ENCODE data around the gene SORBS2. TPM values are rescaled to one million over a fixed set of nuclear protein-coding genes. Genes with fewer than 3 reads are reported as not detected.
"Not testable (repeated sequence)": the region's sequence is repeated elsewhere in the genome, so short reads cannot be mapped to it uniquely, and the experiment has no call there.

Gene SORBS2
- total RNA-seq, 1 experiment from 2014 or later = 9.7 TPM

DNA sequence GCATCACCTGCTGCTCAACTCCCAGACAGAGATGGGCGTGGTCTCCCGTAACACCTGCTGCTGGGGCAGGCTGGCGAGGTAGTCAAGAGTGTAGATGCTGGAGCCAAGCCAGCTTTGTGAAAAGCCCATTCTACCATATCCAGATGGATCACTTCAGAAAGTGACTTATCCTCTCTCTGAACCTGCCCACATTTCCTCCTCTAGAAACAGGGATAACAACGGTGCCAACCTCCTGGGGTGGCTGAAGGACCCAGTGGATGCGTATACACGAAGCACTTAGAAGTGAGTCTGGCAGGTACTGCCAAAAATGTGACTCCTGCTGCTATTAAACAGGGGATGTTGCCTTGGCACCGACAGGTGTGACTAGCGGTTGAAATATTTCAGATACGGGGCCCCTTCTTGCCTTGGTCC, 95.8 kb downstream of the SORBS2 start:
- peaks cover 0 to 3% of the 10 kb centered on the region in 2 experiments; a peak in 1 of 5 replicates for H3K9me3 Mint-ChIP-seq
- WGBS (ENCODE audit: extremely low coverage, insufficient read length, low lambda C conversion rate) = no CpG with 5 or more reads among the region's 9 CpGs
- Histone ChIP-seq H4K91ac (ENCODE audit: insufficient read length, low read depth, low read length) (no peak overlapping the region), H3K79me1 (ENCODE audit: insufficient read depth, low read depth, low read length, poor library complexity, severe bottlenecking) (no peaks in the 10 kb centered on the region), H2BK12ac (ENCODE audit: insufficient read length, low read depth, low read length) (no peak overlapping the region), H2AK5ac (ENCODE audit: insufficient read length, low read length) (no peak overlapping the region), H3K9me3 (ENCODE audit: control insufficient read depth, low read depth, low read length) (no peaks in the 10 kb centered on the region), H3K4me2 (ENCODE audit: insufficient read depth, insufficient read length, low read length) (no peak overlapping the region), H2BK15ac (ENCODE audit: low read depth, low read length) (no peak overlapping the region), H3K18ac (ENCODE audit: insufficient read length, low read depth, low read length) (no peak overlapping the region), H3K27ac (ENCODE audit: insufficient read length, low read depth, low read length) (no peak overlapping the region), H2BK5ac (ENCODE audit: insufficient read length, low read length) (no peak overlapping the region), H3K14ac (ENCODE audit: insufficient read depth, low read length) (no peak overlapping the region; the same call in 1 of the 2 replicates), H3K27me3 (ENCODE audit: insufficient read depth, low read length) (no peaks in the 10 kb centered on the region), H3K4me1 (ENCODE audit: insufficient read depth, low read length) (no peaks in the 10 kb centered on the region), H3K79me2 (ENCODE audit: insufficient read depth, low read length) (no peaks in the 10 kb centered on the region), H3T11ph (ENCODE audit: low read length) (no peak overlapping the region), H2AFZ (ENCODE audit: low read length) (no peak overlapping the region), H3K9ac (ENCODE audit: extremely low read depth, insufficient read length, low read length) (no peak overlapping the region), H4K20me1 (ENCODE audit: control insufficient read depth, insufficient read depth, insufficient read length) (no peaks in the 10 kb centered on the region), H3K4ac (ENCODE audit: low read depth, low read length) (no peak overlapping the region), H3K23me2 (ENCODE audit: insufficient read length, low read depth, low read length, poor library complexity, severe bottlenecking) (no peaks in the 10 kb centered on the region), H2BK120ac (ENCODE audit: low read depth, low read length, poor library complexity, severe bottlenecking) (no peak overlapping the region), H3K56ac (ENCODE audit: insufficient read length, low read depth, low read length) (no peak overlapping the region), H4K5ac (ENCODE audit: insufficient read length, low read depth, low read length) (no peak overlapping the region), H3K23ac (ENCODE audit: insufficient read length, low read depth, low read length) (no peak overlapping the region), H2BK20ac (ENCODE audit: low read depth, low read length, poor library complexity, severe bottlenecking) (no peak overlapping the region), H4K8ac (replicated peaks; ENCODE audit: insufficient read length, low read depth, low read length) (no peak overlapping the region)
- no peak for DNase-seq
- peaks cover 2 to 25% (median 7%) of the 10 kb centered on the region in 3 experiments; a peak in 5 of 7 replicates for H3K36me3 Mint-ChIP-seq (ENCODE audit: insufficient read depth in 1 of 3, low read depth in 3 of 3)
- peaks cover 8 to 12% of the 10 kb centered on the region in 2 experiments for H3K4me1 Mint-ChIP-seq
- peaks cover 2% of the 10 kb centered on the region for H3K27me3 Mint-ChIP-seq (ENCODE audit: low read depth)
- H3K4me3 Mint-ChIP-seq = no peak overlapping the region
- no peak overlapping the region for H3K27ac Mint-ChIP-seq
- TF ChIP-seq, protein P1, sequence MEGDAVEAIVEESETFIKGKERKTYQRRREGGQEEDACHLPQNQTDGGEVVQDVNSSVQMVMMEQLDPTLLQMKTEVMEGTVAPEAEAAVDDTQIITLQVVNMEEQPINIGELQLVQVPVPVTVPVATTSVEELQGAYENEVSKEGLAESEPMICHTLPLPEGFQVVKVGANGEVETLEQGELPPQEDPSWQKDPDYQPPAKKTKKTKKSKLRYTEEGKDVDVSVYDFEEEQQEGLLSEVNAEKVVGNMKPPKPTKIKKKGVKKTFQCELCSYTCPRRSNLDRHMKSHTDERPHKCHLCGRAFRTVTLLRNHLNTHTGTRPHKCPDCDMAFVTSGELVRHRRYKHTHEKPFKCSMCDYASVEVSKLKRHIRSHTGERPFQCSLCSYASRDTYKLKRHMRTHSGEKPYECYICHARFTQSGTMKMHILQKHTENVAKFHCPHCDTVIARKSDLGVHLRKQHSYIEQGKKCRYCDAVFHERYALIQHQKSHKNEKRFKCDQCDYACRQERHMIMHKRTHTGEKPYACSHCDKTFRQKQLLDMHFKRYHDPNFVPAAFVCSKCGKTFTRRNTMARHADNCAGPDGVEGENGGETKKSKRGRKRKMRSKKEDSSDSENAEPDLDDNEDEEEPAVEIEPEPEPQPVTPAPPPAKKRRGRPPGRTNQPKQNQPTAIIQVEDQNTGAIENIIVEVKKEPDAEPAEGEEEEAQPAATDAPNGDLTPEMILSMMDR (conservative IDR thresholded peaks at IDR 0.05) = no peak

- H3K56ac ChIP-seq (ENCODE audit: insufficient read length, low read depth, low read length); H3K27me3 Mint-ChIP-seq (ENCODE audit: low read depth); DNase-seq; H4K91ac ChIP-seq (ENCODE audit: insufficient read length, low read depth, low read length); H3K79me1 ChIP-seq (ENCODE audit: insufficient read depth, low read depth, low read length, poor library complexity, severe bottlenecking); H4K8ac ChIP-seq (replicated peaks; ENCODE audit: insufficient read length, low read depth, low read length); H2BK120ac ChIP-seq (ENCODE audit: low read depth, low read length, poor library complexity, severe bottlenecking); H3K4me1 ChIP-seq (ENCODE audit: insufficient read depth, low read length); H4K20me1 ChIP-seq (ENCODE audit: control insufficient read depth, insufficient read depth, insufficient read length); H3T11ph ChIP-seq (ENCODE audit: low read length); H3K9me3 Mint-ChIP-seq; H3K23me2 ChIP-seq (ENCODE audit: insufficient read length, low read depth, low read length, poor library complexity, severe bottlenecking); H2AK5ac ChIP-seq (ENCODE audit: insufficient read length, low read length); H3K4ac ChIP-seq (ENCODE audit: low read depth, low read length); H4K5ac ChIP-seq (ENCODE audit: insufficient read length, low read depth, low read length); H2BK20ac ChIP-seq (ENCODE audit: low read depth, low read length, poor library complexity, severe bottlenecking); H3K4me2 ChIP-seq (ENCODE audit: insufficient read depth, insufficient read length, low read length); H2BK12ac ChIP-seq (ENCODE audit: insufficient read length, low read depth, low read length); H3K23ac ChIP-seq (ENCODE audit: insufficient read length, low read depth, low read length); H3K27ac ChIP-seq (ENCODE audit: insufficient read length, low read depth, low read length); H3K4me3 Mint-ChIP-seq; H2BK5ac ChIP-seq (ENCODE audit: insufficient read length, low read length); H3K18ac ChIP-seq (ENCODE audit: insufficient read length, low read depth, low read length); H3K79me2 ChIP-seq (ENCODE audit: insufficient read depth, low read length); H2BK15ac ChIP-seq (ENCODE audit: low read depth, low read length); H3K14ac ChIP-seq (ENCODE audit: insufficient read depth, low read length); H3K27me3 ChIP-seq (ENCODE audit: insufficient read depth, low read length); H3K9me3 ChIP-seq (ENCODE audit: control insufficient read depth, low read depth, low read length); H2AFZ ChIP-seq (ENCODE audit: low read length); H3K9ac ChIP-seq (ENCODE audit: extremely low read depth, insufficient read length, low read length): not testable (repeated sequence)
- WGBS (ENCODE audit: extremely low coverage, insufficient read length, low lambda C conversion rate) = no CpG with 5 or more reads among the region's 5 CpGs
- Mint-ChIP-seq H3K4me1 (peaks cover 8 to 12% of the 10 kb centered on the region in 2 experiments), H3K36me3 (ENCODE audit: insufficient read depth in 1 of 3, low read depth in 3 of 3) (peaks cover 2 to 38% (median 11%) of the 10 kb centered on the region in 3 experiments; a peak in 5 of 7 replicates), H3K27ac (peak overlapping the region in 1 of 3 experiments; percentile 70; a peak in 1 of 7 replicates)
Measured at GRCh38 chr4:185714524-185714923, 97.5 kb downstream of the SORBS2 start.
